NCI-H2196 (cell line): ENCODE data around the gene CXCL8.
A peak's percentile ranks its signal among the peaks of the same experiment; 100 is the strongest.
"Not testable (repeated sequence)": the region's sequence is repeated elsewhere in the genome, so short reads cannot be mapped to it uniquely, and the experiment has no call there.

Source experiments
- DNase-seq: peaks from one replicate; lab custom pipeline; 2025; ENCODE audit not compliant: unreplicated experiment; lab: John Stamatoyannopoulos, UW

Gene CXCL8

DNA sequence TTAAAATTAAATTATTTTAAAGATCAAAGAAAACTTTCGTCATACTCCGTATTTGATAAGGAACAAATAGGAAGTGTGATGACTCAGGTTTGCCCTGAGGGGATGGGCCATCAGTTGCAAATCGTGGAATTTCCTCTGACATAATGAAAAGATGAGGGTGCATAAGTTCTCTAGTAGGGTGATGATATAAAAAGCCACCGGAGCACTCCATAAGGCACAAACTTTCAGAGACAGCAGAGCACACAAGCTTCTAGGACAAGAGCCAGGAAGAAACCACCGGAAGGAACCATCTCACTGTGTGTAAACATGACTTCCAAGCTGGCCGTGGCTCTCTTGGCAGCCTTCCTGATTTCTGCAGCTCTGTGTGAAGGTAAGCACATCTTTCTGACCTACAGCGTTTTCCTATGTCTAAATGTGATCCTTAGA lies at the start of gene CXCL8:
Gene CXCL8 (plus strand): TSS at position 217 of the 426 bp plus-strand sequence. CDS start 90 bp downstream, at position 307.
- DNase-seq = peak; percentile 67

- DNase-seq = not testable (repeated sequence)
Observed at GRCh38 chr4:73691201-73691600, 49.2 kb upstream of the CXCL8 start.

DNA sequence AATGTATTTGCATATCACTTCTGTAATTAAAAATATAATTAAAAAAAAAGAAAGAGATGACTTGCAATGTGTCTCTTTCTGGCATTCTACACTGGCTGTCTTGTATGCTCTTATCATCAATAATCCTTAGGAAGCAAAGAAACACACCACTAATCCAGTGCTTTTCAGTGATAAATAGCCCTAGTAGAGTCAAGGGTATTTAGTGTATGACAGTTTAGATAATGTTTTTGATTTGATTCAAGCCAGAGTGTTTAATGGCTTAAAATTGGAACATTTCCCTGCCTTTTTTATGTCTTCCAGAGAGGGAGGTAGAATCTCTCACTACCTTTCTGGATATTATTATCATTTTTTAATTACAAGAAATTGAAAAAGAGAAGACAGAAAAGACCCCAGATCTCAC lies 48.6 kb upstream of the CXCL8 start:
- no peak for DNase-seq

DNA sequence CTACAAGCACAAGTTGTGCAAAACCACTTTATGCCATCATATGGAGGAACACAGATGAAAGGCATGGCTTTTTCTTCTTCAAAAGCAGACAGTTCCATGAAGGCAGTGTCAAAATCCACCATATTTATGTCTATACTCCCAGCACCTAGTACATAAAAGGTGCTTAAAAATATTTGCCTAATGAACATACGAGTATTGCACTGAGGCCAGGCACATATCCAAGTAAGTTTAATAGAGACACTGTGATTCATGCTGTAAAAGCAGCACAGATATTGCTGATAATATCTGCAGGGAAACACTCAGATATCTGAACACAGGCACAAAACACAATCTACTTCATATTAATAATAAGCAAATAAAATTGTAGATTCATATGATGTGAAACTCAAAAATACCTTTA lies 48.1 kb upstream of the CXCL8 start:
- no peak for DNase-seq

DNA sequence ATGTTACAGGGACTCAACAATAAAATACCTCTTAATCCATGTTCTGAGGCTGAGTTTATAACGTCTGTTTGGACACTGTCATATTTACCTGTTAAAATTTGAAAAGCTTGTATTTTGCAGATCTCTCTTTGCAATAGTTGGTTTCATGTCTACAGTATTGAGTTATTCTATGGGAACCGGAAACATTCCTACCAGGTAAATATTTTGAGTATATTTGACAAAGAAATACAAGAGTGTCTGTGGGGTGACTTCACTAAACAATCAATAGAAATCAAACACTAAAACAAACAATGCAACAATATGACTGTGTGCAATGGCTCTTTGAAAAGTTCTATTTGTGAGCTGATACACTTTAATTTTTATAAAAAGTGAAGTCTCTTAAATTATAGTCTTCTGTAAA lies 47.7 kb upstream of the CXCL8 start:
- no peak for DNase-seq

- DNase-seq = no peak
Observed at GRCh38 chr4:73693811-73694210, 46.6 kb upstream of the CXCL8 start.

DNA sequence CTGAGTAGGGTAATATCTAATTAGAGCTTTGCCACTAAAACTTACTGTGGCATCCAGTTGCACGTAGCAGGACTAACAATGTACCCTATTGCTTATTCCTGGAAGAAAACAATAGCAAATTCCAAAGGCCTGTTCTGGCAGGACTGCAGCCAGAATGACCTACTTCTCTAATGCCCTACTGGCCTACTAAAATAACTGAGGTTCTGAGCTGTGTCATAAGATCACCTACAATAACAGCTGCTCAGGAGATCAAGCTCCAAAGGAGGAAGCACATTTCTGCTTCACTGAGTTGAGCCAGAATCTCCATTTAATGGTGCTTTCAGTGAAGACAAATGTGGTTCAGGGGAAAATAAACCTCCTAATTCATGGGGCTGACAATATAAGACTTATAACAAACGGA lies 42.2 kb upstream of the CXCL8 start:
- peak; percentile 53 for DNase-seq

GRCh38 chr4:73701116-73701515 lies 39.3 kb upstream of the CXCL8 start:
- DNase-seq = no peak

- DNase-seq = no peak
Observed at GRCh38 chr4:73702796-73703287, 37.5 kb upstream of the CXCL8 start.

- DNase-seq = no peak
Observed at GRCh38 chr4:73703320-73703719, 37.0 kb upstream of the CXCL8 start.

DNA sequence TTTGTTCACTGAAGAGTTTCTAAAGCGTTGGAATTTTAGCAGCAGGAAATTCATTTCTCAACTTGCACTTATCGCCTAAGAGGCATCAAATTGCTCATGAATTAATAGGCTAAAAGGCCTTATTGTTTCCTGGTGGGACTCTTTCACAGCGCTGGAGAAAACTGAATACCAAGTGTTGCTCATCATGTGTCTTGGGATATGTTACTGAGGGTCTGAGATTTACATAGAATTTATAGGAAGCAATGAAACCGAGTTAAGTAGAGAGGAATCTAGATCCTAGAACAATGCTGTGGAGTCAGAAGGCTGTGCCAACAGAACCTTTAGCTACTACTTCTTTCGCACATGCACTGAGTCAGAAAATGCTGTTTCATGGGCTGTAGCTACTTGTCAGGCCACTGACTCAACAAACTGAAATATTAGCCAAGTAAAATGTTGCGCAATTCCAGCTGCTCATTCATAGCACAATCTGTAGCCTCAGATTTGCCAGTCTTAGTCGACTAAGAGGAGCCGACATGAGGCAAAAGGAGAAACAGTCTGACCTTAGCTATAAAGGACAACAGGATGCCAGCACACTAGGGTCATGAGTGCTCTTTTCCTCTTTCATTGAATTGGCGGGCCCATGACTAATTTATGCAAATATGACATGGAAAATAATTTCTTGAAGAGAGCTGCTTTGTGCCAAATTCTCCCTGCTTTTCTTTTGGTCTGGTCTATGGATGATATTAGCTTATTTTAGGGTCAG lies 35.9 kb upstream of the CXCL8 start:
- peak; percentile 80 for DNase-seq

DNA sequence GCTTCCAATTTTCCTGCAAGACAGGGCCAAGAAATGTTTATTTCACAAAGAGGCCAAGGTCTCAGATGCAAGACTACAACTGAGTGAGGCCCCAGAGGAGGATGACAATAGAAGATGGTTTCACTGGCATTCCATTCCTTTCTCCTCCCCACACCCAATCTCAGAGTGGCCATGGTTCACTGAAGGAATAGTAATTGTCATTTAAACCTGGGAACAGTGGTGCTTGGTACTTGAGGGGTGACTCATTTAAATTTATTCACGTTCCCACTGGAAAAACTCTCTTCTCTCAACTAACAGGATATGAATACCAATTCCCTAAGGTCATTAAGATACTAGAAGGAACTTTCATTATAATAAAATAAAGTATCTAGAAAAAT lies 35.3 kb upstream of the CXCL8 start:
- no peak for DNase-seq

DNA sequence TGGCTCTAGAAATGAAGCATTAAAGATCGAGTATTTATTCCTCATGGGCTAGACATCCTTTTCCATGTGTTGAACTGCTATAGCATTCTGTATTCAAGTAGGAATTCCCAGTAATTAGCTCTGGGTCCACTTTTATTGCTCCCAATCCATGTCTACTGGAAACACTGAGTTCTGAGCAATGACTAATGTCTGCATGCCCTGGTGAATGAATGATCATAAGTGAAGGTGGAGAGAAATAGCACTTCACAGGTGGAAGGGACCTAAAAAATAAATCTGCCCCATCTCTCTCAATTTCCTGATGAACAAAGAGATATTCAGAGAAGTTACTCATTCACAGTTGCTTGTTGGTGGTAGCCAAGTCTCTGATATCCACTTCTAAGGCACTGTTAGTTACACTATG lies 34.6 kb upstream of the CXCL8 start:
- DNase-seq = no peak

GRCh38 chr4:73706811-73707210 lies 33.6 kb upstream of the CXCL8 start:
- no peak for DNase-seq

DNA sequence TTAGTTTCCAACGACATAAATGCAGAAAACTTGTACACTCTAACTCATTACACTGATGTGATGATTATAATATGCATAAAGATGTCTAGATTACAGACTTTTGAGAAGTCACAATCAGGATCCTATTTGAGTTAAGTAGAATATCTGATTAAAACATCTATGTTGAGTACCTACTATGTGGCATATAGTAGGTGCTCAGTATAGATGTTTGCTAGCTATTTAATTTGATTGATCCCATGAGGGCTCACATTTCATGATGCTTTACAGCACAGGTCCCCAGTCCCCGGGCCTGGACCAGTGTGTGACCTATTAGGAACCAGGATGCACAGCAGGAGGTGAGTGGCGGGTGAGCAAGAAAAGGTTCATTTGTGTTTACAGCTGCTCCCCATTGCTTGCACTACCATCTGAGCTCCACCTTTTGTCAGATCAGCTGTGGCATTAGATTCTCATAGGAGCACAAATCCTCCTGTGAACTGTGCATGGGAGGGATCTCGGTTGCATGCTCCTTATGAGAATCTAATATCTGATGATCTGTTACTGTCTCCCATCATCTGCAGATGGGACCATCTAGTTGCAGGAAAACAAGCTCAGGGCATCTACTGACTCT lies 33.0 kb upstream of the CXCL8 start:
- no peak for DNase-seq

- DNase-seq = no peak
Observed at GRCh38 chr4:73707918-73708577, 32.3 kb upstream of the CXCL8 start.

DNA sequence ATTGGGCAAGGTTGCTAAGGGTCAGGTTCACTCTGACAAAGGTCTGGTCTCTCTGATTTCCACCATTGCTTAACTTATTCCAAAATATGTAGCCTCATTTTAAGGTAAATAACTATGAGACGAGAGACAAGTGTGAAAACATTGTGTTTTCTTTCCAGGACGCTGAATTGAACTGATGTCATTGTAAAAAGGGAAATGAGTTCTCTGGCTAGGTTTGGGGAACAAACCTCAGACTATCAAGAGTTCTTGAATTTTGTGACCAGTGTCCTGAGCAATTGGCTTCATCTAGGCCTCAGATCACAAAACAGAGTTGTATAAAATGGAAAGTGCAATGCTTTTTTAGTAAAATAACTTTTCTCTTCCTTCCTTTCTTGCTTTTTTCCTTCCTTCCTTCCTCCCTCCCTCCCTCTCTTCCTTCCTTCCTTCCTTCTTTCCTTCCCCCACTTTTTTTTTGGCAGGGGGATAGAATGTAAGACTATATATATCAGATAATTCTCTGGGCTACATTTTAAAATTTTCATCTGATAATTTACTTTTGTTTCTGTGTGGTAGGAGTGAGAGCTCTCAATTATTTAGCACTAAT lies 30.8 kb upstream of the CXCL8 start:
- no peak for DNase-seq

GRCh38 chr4:73710094-73710493 lies 30.3 kb upstream of the CXCL8 start:
- no peak for DNase-seq

- DNase-seq = no peak
Observed at GRCh38 chr4:73711989-73712388, 28.4 kb upstream of the CXCL8 start.

DNA sequence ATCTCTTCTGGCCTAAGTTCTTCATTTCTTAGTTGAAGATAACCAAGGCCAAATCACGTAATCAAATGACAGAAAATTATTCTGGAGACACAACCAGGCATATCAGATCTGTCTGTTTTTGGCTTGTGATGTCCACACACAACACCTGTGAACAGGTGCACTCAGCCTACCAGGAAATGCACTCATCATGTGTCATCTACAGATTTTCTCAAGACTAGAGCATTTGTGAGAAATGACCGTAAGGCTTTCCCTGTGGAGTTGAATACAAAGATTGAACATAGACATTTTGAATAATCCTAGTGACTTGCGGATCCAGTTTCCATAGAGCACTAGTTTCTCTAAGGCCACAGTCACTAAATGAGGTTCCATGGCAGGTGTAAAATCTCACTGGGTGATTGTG lies 26.7 kb upstream of the CXCL8 start:
- DNase-seq = no peak

- DNase-seq = no peak
Observed at GRCh38 chr4:73714647-73715046, 25.7 kb upstream of the CXCL8 start.

- DNase-seq = no peak
Observed at GRCh38 chr4:73715659-73716058, 24.7 kb upstream of the CXCL8 start.
